Panc1 (cell line): ENCODE measurements around the gene SLC23A3.

Source experiments
- CTCF ChIP-seq: fragments of 450-650 bp; IDR thresholded peaks from 2 replicates; pipeline ENCODE4 v1.5.1; 2017; ENCODE audit warnings: mild to moderate bottlenecking
- POLR2AphosphoS5 ChIP-seq: IDR thresholded peaks from 2 replicates; pipeline ENCODE4 v1.6.1; 2012; ENCODE audit warnings: mild to moderate bottlenecking, low read depth, low read length, moderate library complexity
- REST ChIP-seq, 2 experiments: IDR thresholded peaks; 2 replicates each; pipeline ENCODE4 v1.6.1; 2011 to 2012; ENCODE audit warnings: low read depth in 2 of 2, control low read depth in 1 of 2, low read length in 1 of 2, mild to moderate bottlenecking in 1 of 2, moderate library complexity in 1 of 2; ENCODE audit not compliant: insufficient read depth in 1 of 2

- TF ChIP-seq CTCF (no peak), REST (IDR thresholded peaks at IDR 0.05; ENCODE audit: insufficient read depth in 1 of 2, low read depth in 2 of 2, low read length in 1 of 2) (no peak), POLR2AphosphoS5 (no peak)
Measured at GRCh38 chr2:219163156-219163555, 6.7 kb downstream of the SLC23A3 start.
